Kidney epithelial cell (primary cell): ENCODE data around the gene MAPKAP1. TPM values are rescaled to one million over a fixed set of nuclear protein-coding genes. Genes with fewer than 3 reads are reported as not detected.

ENCODE experiments used
- DNase-seq: peaks from one replicate; pipeline ENCODE4 v3.0.0-alpha.2; 2010; ENCODE audit warnings: low read depth
- H3K27me3 ChIP-seq: 2 replicates; pipeline ENCODE4 v1.6.0; 2011; ENCODE audit warnings: low read length; ENCODE audit not compliant: control insufficient read depth, insufficient read depth
- H3K36me3 ChIP-seq: 2 replicates; pipeline ENCODE4 v1.5.1; 2011; ENCODE audit warnings: low read length; ENCODE audit not compliant: control insufficient read depth, insufficient read depth
- H3K4me3 ChIP-seq: 2 replicates; pipeline ENCODE4 v1.5.1; 2011; ENCODE audit warnings: low read depth, mild to moderate bottlenecking, control low read depth, low read length
- CTCF ChIP-seq: IDR thresholded peaks from 2 replicates; pipeline ENCODE4 v1.5.1; 2011; ENCODE audit warnings: mild to moderate bottlenecking, moderate library complexity, low read length, control low read depth, inconsistent platforms; ENCODE audit not compliant: insufficient read depth, poor library complexity, severe bottlenecking
- total RNA-seq: library from RNA; depleted of rRNA; stranded (reverse); fragments of >200 nt; gene quantifications from 2 replicates; pipeline ENCODE4 v1.2.3, GENCODE V29; 2015

The MAPKAP1 gene
- total RNA-seq, 1 donor from 2014 or later: 101 TPM

- no peak overlapping the region for H3K4me3 ChIP-seq
- no peaks in the 10 kb centered on the region for H3K36me3 ChIP-seq
- no peak for DNase-seq
- no peak for TF ChIP-seq CTCF
- no peaks in the 10 kb centered on the region for H3K27me3 ChIP-seq
These were observed 245.9 kb downstream of the MAPKAP1 start for GRCh38 chr9:125460883-125461635.

- TF ChIP-seq CTCF: no peak
- Histone ChIP-seq H3K27me3 (no peaks in the 10 kb centered on the region), H3K4me3 (no peak overlapping the region), H3K36me3 (no peaks in the 10 kb centered on the region)
- no peak for DNase-seq
These were observed 246.7 kb downstream of the MAPKAP1 start for GRCh38 chr9:125460346-125460745.

- DNase-seq: no peak
- no peak overlapping the region for H3K4me3 ChIP-seq
- no peaks in the 10 kb centered on the region for H3K36me3 ChIP-seq
- H3K27me3 ChIP-seq: no peaks in the 10 kb centered on the region
- no peak for TF ChIP-seq CTCF
These were observed 249.7 kb downstream of the MAPKAP1 start for GRCh38 chr9:125457357-125457756.

- no peak for TF ChIP-seq CTCF
- Histone ChIP-seq H3K27me3 (no peaks in the 10 kb centered on the region), H3K36me3 (no peaks in the 10 kb centered on the region), H3K4me3 (no peak overlapping the region)
- DNase-seq: no peak
These were observed 251.1 kb downstream of the MAPKAP1 start for GRCh38 chr9:125455876-125456275.

- no peak for TF ChIP-seq CTCF
- no peak for DNase-seq
- Histone ChIP-seq H3K36me3 (no peaks in the 10 kb centered on the region), H3K27me3 (no peaks in the 10 kb centered on the region), H3K4me3 (no peak overlapping the region)
These were observed 251.9 kb downstream of the MAPKAP1 start for GRCh38 chr9:125455132-125455531.

- H3K27me3 ChIP-seq: no peaks in the 10 kb centered on the region
- no peak for DNase-seq
- no peak overlapping the region for H3K4me3 ChIP-seq
- no peaks in the 10 kb centered on the region for H3K36me3 ChIP-seq
- no peak for TF ChIP-seq CTCF
These were observed 259.7 kb downstream of the MAPKAP1 start for GRCh38 chr9:125447202-125447802.
